HL-60 (cell line): Measurements from ENCODE around the gene CIRBP.
A peak's percentile ranks its signal among the peaks of the same experiment; 100 is the strongest.

Experiments
- DNase-seq, 2 experiments: peaks; one replicate each; pipeline ENCODE4 v3.0.0-alpha.2; 2010 to 2020; ENCODE audit warnings: low read depth in 1 of 2, low spot score in 1 of 2
- H3K27ac ChIP-seq: fragments of 250-450 bp; sonication (Bioruptor Pico); replicated peaks from 2 replicates; pipeline ENCODE4 v1.5.1; 2020; ENCODE audit warnings: mild to moderate bottlenecking, moderate library complexity
- H3K27me3 ChIP-seq: fragments of 250-450 bp; sonication (Bioruptor Pico); 2 replicates; pipeline ENCODE4 v1.5.1; 2021; ENCODE audit warnings: mild to moderate bottlenecking, moderate library complexity; ENCODE audit not compliant: insufficient read depth, poor library complexity, severe bottlenecking
- H3K4me3 ChIP-seq: replicated peaks from 2 replicates; pipeline ENCODE4 v1.5.1; 2011; ENCODE audit warnings: mild to moderate bottlenecking, control low read depth, low read length; ENCODE audit not compliant: insufficient read depth
- CTCF ChIP-seq: IDR thresholded peaks from one replicate; pipeline ENCODE4 v1.5.1; 2011; ENCODE audit warnings: low read length, control low read depth, inconsistent platforms; ENCODE audit not compliant: insufficient read depth
- GABPA ChIP-seq: IDR thresholded peaks from 2 replicates; pipeline ENCODE4 v1.6.1; 2012; ENCODE audit warnings: low read depth
- POLR2AphosphoS5 ChIP-seq: IDR thresholded peaks from 2 replicates; pipeline ENCODE4 v1.6.1; 2012; ENCODE audit warnings: low read depth
- SPI1 ChIP-seq: IDR thresholded peaks from 2 replicates; pipeline ENCODE4 v1.6.1; 2012; ENCODE audit warnings: low read depth, mild to moderate bottlenecking, borderline replicate concordance
- TF ChIP-seq, protein P1 (sequence below): IDR thresholded peaks from 2 replicates; pipeline ENCODE4 v1.6.1; 2012; ENCODE audit warnings: low read depth; ENCODE audit not compliant: insufficient replicate concordance

Gene CIRBP

GRCh38 chr19:1274081-1274851, 5.1 kb downstream of the CIRBP start:
- TF ChIP-seq GABPA (no peak), POLR2AphosphoS5 (no peak), CTCF (no peak), SPI1 (no peak)
- TF ChIP-seq, protein P1, sequence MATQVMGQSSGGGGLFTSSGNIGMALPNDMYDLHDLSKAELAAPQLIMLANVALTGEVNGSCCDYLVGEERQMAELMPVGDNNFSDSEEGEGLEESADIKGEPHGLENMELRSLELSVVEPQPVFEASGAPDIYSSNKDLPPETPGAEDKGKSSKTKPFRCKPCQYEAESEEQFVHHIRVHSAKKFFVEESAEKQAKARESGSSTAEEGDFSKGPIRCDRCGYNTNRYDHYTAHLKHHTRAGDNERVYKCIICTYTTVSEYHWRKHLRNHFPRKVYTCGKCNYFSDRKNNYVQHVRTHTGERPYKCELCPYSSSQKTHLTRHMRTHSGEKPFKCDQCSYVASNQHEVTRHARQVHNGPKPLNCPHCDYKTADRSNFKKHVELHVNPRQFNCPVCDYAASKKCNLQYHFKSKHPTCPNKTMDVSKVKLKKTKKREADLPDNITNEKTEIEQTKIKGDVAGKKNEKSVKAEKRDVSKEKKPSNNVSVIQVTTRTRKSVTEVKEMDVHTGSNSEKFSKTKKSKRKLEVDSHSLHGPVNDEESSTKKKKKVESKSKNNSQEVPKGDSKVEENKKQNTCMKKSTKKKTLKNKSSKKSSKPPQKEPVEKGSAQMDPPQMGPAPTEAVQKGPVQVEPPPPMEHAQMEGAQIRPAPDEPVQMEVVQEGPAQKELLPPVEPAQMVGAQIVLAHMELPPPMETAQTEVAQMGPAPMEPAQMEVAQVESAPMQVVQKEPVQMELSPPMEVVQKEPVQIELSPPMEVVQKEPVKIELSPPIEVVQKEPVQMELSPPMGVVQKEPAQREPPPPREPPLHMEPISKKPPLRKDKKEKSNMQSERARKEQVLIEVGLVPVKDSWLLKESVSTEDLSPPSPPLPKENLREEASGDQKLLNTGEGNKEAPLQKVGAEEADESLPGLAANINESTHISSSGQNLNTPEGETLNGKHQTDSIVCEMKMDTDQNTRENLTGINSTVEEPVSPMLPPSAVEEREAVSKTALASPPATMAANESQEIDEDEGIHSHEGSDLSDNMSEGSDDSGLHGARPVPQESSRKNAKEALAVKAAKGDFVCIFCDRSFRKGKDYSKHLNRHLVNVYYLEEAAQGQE, result no peak
- peak overlapping the region; percentile 100 for H3K27ac ChIP-seq
- DNase-seq, result peak in 1 of 2 experiments; percentile 58

DNA sequence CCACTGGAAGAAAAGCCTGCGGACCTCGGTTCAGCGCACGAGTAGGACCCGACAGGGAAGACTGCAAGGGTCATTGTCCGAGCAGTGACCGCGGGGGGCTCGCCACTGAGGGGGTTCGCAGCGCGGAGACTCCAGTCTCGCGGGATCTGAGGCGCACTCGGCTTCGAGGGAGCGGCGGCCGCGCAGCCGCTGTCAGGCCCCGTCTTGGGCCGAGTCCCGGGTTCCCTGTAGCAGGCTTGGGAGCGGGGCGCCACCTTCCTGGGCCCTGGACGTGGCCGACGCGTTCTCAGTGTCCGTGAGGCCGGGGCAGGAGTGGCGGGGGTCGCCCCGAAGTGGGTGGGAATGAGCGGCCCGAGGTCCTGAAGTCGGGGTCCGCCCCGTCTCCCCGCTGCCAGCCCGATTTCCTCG, 5.7 kb downstream of the CIRBP start:
- no peaks in the 10 kb centered on the region for H3K27me3 ChIP-seq
- peak in 1 of 2 experiments; percentile 34 for DNase-seq
- no peak for TF ChIP-seq GABPA
- no peak for TF ChIP-seq SPI1
- peak; percentile 43 for TF ChIP-seq POLR2AphosphoS5
- TF ChIP-seq, protein P1, result no peak
- no peak for TF ChIP-seq CTCF
- H3K27ac ChIP-seq, result peak overlapping the region; percentile 100
- peak overlapping the region; percentile 61 for H3K4me3 ChIP-seq

More at GRCh38 chr19:1274081-1274851, 5.1 kb downstream of the CIRBP start:
- Histone ChIP-seq H3K4me3 (peak overlapping the region; percentile 61), H3K27me3 (no peaks in the 10 kb centered on the region)

DNA sequence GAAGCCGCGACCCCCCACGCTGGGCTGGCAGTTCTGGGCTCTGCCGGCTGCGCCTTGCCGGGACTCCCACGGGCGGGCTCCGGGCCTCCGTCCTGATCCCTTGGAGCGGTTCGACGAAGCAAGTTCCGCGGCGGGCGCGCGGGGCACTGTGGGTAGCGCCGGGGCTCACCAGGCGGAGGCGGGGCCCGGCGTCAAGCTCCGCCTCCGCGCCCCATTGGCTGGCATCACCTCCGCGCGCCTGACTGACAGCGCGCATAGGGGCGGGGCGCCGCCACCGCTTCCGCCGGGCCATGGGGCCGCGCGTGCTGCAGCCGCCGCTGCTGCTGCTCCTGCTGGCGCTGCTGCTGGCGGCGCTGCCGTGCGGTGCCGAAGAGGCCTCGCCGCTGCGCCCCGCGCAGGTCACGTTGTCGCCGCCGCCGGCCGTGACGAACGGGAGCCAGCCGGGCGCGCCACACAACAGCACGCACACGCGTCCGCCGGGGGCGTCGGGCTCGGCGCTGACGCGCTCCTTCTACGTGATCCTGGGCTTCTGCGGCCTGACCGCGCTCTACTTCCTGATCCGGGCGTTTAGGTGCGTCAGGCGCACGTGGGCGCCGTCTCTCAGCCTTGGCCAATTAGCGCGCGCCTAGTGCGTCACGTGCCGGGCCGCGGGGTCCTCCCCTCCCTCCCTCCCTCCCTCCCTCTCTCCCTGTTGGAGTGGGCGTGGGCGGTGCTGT, 6.3 kb downstream of the CIRBP start, which contains the start of gene FAM174C:
Gene FAM174C (plus strand): TSS at position 271 of the 716 bp plus-strand sequence. CDS start 20 bp downstream, at position 291.
- TF ChIP-seq CTCF, result no peak
- TF ChIP-seq, protein P1, result no peak
- TF ChIP-seq POLR2AphosphoS5, result peak; percentile 66
- Histone ChIP-seq H3K27ac (peak within 1 kb of the TSS; percentile 100), H3K4me3 (peak within 1 kb of the TSS; percentile 74), H3K27me3 (no peaks in the 10 kb centered on the region)
- DNase-seq, result peak; percentile 96 to 98
